ENCODE data around the gene RIT1.
"Not testable (repeated sequence)": the region's sequence is repeated elsewhere in the genome, so short reads cannot be mapped to it uniquely, and the experiment has no call there.

RIT1 gene

DNA sequence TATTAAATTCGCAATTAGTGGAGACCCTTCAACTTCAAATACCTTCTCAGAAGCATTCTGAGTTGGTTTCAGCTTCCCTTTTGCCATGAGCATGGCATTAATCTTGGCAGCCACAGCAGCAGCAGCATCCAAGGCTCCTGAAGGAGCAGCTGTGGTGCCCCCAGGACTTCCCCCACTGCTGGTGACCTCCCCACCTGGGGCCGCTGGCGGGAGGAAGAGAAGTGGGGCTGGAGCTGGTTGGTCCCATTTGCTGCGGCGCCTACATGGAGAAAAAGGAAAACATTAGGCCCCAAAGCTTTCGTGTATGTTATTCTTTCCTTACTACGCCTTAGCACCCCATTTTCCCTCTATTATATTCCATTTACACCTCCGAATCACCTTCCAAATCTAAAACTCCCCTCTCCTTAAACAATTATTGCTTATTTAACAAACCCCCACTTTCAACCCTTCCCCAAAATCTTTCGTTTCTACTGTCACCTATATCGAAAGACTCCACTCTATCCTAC lies 22.5 kb upstream of the RIT1 start:
- no peak for DNase-seq (ENCODE audit: low read depth)

DNA sequence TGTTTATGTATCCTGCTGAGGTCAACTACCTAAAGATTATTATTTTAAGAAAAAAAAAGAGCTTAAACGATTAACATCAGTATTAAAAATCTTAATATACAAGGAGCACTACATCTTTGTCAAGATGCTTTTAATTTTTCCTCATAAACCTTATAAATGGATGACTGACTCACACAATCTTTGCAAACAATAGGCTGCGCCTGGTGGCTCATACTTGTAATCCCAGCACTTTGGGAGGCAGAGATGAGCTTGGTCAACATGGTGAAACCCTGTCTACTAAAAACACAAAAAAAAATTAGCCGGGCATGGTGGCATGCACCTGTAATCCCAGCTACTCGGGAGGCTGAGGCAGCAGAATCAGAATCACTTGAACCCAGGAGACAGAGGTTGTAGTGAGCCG lies 21.3 kb upstream of the RIT1 start:
- DNase-seq (ENCODE audit: low read depth), result peak; percentile 33

DNA sequence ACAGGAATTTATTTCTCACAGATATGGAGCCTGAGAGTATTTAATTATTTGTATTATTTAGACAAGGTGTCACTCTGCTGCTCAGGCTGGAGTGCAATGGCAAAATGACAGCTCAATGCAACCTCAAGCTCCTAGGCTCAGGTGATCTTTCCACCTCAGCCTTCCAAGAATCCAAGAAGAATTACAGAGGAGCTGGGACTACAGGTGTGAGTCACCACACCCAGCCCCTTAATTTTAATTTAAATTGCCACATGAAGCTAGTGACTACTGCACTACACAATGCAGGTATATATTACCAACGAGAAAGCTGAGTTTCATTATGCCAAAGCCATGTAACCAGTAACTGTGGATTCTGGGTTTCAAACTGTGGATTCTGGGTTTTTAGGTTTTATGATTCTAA lies 20.9 kb upstream of the RIT1 start:
- DNase-seq (ENCODE audit: low read depth), result no peak

DNA sequence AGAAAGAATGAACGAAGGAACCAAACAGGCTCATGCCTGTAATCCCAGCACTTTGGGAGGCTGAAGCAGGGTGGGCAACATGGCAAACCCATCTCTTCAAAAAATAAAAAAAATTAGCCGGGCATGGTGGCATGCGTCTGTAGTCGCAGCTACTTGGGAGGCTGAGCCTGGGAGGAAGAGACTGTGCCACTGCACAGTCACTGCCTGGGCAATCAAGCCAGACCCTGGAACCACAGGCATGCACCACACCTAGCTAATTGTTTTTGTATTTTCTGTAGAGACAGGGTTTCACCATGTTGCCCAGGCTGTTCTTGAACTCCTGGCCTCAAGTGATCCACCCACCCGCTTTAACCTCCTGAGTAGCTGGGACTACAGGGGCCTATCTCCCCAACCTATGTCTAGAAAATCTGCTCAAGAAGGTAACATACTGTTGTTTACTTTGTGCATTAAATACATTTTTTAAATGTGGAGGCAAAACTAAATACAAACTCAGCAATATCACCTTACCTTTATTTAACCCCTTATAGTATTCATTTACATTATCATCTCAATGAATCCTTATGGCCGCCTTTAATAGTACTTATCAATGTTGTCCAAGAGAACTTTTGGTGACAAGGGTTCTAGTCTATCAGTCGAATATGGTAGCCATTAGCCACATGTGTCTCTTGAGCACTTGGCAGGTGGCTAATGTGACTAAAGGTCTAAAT lies 20.3 kb upstream of the RIT1 start:
- peak; percentile 44 for DNase-seq (ENCODE audit: low read depth)

DNA sequence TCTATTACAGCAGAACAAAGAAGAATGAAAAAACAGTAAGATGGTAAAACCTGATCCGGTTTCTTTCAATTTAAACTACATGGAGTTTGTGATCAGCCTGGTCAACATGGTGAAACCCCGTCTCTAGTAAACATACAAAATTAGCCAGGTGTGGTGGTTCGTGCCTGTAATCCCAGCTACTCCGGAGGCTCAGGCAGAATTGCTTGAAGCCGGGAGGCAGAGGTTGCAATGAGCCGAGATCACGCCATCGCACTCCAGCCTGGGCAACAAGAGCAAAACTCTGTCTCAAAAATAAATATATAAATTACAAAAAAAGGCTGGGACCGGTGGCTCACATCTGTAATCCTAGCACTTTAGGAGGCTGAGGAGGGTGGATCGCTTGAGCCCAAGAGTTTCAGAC lies 19.6 kb upstream of the RIT1 start:
- DNase-seq (ENCODE audit: low read depth), result not testable (repeated sequence)

DNA sequence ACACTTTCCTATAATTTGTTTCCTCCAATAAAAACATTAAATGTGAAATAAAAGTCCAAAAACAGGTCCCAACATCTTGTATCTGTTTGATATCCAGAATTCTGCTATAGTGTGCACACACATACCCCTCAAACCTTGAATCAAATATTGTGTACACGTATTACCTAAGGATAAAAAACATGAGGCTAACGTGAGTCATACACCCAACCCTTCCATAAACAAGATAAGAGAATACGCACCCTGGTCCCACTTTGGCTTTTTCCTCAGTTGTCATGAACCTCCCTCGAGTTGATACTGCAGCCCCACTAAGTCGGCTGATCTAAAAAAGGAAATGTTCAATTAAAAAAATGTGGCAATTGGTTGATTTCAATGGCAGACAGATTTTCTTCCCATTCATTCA lies 17.9 kb upstream of the RIT1 start:
- no peak for DNase-seq (ENCODE audit: low read depth)

DNA sequence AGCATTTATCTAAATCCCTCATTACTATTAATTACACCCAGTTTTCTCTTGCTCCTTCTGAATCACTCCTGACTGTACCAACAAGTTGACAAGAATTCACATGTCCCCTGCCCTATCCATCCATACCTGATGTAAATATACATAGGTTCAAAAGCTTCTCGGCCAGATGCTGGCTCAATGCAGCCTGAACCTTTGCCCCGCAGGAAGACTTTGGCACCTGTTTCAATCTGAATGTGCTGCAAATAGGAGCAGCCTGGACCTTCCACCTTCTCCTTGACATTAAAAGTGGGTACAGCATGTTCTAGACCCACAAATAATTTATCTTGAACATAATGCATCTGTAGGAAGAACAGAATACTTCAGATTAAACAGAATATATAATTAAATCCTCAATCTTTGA lies 14.4 kb upstream of the RIT1 start:
- no peak for DNase-seq (ENCODE audit: low read depth)

DNA sequence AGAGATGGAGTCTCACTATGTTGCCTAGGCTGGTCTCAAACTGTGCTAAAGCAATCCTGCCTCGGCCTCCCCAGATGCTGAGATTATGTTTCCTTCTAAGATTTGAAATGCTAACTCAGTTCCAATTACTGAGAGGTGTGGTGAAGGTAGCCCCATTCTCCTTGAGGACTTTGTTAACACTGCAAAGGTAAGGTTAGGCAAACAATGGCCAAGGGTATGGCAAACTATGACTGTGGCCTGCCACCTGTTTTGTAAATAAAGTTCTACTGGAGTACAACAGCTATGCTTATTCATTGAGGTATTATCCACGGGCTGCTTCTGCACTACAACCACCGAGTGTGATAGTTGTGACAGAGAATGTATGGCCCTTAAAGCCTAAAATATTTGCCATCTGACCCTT lies 9.6 kb upstream of the RIT1 start:
- no peak for DNase-seq (ENCODE audit: low read depth)

DNA sequence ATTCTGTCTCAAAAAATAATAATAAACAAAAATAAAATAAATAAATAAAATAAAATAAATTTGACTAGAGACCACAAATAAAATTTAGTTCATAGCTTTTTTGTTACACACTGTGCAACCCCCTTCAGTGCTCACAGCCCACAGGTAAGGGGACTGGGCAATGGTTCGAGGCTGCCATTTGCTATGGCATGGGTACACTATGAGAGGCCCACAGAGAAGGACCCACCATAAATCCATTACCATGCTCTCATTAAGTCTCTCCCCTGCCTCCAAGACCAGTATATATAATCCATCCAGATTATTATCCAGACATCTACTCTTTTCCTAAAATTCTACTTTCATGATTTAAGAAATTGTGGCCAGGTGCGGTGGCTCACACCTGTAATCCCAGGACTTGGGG lies 8.7 kb upstream of the RIT1 start:
- no peak for DNase-seq (ENCODE audit: low read depth)

DNA sequence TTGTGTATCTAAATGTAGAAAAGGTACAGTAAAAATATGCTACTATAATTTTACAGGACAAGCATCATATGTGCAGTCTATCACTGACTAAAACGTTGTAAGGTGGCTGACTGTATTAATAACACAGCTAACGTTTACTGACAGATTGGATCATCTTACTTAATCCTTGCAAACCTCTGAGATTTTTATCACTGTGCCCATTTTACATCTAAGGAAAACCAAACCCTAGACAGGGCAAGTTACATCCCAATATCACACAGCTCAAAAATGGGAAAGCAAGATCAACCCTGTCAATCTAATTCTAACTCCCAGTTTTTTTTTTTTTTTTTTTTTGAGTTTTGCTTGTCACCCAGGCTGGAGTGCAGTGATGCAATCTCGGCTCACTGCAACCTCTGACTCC lies 7.5 kb upstream of the RIT1 start:
- no peak for DNase-seq (ENCODE audit: low read depth)

DNA sequence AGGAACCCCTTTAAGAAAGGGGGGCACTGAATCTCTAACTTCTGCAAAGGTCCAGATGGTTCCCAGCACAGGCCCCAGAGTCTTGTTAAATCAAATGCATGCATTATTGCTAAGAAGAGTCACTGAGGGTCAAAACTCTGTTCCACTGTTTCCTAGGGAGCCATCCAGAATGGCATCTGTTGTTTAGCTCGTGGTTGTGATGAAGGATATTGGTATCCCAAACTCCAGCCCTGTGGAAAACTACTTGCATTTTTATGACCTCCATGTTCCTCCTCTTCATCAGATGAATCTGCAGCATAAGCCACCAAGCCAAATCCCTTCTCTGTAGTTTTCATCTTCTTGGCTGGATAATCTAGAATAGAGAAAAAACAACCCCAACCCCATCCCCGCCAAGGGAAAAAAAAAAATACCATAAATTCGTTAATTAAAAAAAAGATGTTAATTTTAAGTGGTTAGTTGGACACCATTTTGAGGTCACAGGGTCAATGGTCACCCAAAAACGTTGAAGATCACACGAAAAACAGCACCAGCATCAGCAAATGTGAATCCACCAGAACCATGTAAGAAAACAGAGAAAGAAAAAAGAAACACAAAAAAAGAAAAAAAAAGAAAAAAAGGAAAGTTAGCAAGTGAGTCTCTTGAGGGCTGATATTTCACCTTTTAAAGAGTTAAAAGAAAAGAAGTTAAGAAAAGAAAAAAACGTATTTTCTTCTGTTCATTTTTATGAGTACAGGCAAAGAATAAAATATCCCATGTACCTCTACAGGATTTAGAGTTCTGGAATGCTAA lies 3.0 kb upstream of the RIT1 start:
- peak; percentile 87 for DNase-seq (ENCODE audit: low read depth)

DNA sequence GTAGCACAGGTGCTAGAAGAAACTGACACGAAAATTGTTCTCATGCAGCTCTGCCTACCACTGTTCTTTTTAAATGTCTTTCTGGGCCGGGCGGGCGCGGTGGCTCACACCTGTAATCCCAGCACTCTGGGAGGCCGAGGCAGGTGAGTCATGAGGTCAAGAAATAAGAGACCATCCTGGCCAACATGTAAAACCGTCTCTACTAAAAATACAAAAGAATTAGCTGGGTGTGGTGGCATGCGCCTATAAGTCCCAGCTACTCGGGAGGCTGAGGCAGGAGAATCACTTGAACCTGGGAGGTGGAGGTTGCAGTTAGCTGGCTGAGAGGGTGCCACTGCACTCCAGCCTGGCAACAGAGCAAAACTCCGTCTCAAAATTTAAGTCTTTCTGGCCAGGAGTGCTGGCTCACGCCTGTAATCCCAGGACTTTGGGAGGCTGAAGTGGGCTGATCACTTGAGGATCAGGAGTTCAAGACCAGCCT lies 947 bp upstream of the RIT1 start:
- DNase-seq (ENCODE audit: low read depth), result no peak

DNA sequence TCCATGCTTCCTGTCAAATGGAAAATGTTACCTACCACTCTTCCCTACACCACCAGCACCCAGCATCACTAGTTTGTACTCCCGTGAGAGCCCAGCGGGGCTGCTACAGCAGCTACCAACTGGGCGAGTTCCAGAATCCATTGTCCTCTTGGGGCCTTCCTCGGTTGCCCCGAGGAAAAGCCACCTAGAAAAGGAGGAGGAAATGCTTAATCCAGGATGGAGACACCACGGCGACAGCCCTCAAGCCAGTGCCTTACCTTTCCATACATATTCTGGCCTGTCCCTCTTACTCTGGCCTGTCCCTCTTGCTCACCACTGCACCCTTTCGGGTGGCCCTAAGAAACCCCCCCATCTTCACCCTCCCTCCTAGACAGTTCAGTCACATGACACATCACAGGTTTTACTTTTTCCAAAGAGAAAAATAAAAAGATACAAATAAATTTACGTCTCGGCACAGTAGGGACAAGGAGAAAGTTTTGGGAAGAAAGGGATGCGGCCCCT lies 478 bp downstream of the RIT1 start:
- DNase-seq (ENCODE audit: low read depth), result peak; percentile 58

DNA sequence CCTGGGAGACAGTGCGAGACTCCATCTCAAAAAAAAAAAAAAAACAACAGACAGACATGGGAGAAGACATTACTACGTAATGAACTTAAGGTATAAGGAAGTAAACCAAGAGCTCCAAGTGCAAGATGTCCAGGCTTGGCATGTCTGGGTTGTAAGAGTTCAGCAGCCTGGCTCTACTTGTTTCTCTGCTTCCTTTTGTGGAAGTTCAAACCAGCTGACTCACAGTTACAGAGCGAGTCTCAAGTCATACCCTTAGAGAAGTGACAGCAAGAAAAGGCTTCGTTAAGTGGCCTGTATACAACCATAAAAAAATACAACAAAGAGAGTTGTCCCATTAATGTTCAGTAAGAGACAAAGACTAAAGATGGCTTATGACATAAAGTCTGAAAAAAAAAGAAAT lies 1.3 kb downstream of the RIT1 start:
- DNase-seq (ENCODE audit: low read depth), result peak; percentile 81

DNA sequence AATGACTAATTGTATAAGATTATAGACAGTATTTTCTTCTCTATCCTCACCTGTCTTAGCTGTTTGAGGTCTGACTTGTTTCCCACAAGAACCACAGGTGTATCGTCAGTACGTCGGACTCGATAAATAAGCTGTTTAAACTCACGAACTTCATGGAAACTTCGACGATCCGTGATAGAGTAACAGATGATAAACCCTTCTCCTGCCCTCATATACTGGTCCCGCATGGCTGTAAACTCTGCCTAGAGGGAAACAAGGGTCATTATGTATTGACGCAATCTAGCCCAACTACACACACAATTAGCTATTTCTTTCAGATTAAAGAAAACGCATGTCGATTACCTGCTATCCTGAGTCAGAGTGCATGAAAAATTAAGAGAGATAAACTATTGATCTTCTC lies 6.9 kb downstream of the RIT1 start:
- DNase-seq (ENCODE audit: low read depth), result no peak

DNA sequence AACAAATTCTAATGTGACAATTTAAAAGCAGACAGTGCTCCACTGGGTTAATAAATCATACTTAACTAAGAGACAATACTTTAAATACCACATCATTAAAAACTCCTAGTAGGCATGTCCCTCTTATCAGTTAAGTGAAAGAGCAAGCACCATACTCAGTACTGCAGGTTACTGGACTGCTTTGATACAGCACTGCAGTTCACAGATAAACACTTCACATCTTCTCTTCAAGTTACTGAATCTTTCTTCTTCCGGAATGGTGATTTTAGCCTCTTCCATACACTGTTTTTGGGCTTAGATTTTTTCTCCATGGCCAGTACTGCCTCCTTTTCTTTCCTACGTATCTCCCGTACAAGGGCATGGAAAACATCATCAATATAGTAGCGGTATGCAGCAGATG lies 11.0 kb downstream of the RIT1 start:
- no peak for DNase-seq (ENCODE audit: low read depth)

DNA sequence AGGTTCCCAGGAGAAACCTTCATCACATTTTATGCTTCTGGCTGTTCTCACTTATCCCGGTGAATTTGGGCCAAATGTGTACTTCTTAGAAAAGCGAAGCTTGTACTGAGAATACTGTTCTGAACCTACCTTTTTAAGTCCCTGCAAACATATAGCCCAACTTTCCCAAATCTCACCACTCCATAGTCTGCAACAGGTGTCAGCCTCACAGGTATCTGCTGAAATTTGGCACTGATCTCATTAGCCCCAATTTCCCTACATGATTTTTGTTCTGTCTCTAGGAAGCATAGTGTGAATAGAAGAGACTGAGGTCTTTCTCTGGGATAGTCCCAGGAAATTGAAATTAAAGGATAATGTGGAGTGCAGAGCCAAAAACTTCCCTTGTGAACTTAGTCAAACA lies 11.5 kb downstream of the RIT1 start:
- DNase-seq (ENCODE audit: low read depth), result no peak

DNA sequence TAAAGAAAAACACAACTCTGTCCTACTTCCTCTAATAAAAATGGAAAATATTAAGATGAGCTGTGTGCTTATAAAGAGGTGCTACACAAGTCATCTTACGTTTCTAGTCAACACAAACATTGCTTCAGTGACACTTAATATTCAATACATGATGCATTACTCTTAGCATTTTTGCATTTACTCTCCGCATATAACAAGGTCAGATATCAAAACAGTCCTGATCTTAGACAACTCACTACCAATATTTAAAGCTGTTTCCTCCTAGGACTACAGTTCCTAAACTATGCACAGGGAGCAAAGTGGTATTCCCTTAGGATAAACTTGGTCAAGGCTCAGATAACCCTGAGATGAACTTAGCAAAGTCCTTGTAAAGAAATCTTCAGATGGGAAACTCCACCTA lies 12.3 kb downstream of the RIT1 start:
- no peak for DNase-seq (ENCODE audit: low read depth)

DNA sequence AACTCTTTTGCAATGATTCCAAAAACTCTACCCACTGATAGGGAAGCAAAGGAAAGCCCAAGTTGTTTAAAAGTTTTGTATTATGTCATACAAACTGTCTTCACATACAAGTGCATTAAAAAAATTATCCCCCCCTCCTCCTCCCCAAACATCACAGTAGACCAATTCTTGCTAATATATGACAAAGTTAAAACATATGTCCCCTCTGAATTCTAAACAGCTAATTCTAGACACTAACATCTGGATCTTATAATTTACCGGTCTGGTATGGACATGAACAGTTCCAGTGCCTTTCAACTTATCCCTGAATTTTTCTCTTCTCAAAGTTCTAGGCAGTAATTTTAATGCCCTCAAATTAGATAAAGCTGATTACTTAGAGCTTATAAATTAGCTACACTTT lies 13.4 kb downstream of the RIT1 start:
- no peak for DNase-seq (ENCODE audit: low read depth)

DNA sequence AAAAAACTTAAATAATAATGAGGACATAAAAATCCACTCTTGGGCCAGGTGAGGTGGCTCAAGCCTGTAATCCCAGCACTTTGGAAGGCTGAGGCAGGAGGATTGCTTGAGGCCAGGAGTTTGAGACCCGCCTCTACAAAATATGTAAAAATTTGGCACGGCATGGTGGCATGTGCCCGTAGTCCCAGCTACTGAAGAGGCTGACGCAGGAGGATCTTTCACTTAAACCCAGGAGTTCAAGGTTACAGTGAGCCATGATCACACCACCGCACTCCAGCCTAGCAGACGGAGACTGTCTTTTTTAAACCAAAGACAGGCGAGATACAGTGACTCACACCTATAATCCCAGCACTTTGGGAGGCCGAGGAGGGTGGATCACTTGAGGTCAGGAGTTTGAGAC lies 14.7 kb downstream of the RIT1 start:
- not testable (repeated sequence) for DNase-seq (ENCODE audit: low read depth)

DNA sequence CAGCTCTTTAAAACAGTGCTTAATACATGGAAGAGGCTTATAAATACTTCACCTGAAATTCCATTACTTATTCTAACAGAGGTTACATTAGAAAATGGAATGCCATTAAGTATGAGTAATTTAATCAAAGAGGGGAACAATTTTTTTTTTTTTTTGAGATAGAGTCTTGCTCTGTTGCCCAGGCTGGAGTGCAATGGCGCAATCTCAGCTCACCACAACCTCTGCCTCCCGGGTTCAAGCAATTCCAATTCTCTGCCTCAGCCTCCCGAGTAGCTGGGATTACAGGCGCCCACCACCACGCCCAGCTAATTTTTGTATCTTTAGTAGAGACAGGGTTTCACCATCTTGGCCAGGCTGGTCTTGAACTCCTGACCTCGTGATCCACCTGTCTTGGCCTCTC lies 15.5 kb downstream of the RIT1 start:
- not testable (repeated sequence) for DNase-seq (ENCODE audit: low read depth)

DNA sequence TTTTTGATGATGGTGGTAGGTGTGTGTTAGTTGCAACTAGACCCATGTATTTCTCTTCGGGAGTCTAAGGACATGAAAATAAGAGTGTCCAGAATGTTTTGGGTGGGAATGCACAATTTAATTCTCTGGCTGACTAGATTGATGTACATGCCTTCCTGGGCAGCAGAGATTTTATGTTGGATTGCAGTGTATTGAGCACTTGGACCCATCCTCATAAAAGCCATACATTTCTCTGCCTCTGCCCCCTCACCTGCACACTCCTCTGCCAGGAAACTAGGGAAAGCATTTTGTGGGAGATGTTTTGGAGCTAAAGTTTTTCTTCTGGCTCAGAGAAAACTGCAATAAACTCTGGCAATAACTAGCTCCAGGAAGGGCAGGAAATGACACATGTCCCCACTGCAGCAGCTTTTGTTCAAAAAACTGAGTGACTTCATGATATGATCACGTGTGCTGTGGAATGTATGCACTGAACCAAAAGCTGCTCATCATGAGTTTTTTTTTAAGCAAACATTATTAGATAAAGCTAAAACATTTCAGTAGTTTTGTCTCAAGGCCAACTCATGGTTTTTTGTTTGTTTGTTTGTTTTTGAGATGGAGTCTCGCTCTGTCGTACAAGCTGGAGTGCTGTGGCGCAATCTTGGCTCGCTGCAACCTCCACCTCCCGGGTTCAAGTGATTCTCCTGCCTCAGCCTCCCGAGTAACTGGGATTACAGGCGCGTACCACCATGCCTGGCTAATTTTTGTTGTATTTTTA lies 17.6 kb downstream of the RIT1 start:
- peak; percentile 95 for DNase-seq (ENCODE audit: low read depth)

DNA sequence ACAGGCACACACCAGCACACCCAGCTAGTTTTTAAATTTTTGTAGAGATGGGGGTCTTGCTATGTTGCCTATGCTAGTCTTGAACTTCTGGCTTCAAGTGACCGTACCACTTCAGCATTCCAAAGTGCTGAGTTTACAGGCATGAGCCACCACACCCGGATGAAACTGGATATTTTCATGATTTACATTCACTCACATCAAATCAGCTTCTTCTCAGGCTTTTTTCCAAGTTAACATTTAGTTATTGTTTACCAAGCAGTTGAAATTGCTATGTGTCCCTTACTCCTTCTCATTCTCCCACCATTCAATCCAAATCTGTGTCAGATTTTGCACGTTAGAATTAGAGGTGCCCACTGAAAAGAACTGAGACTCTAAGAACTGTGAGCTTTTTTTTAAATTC lies 18.4 kb downstream of the RIT1 start:
- DNase-seq (ENCODE audit: low read depth), result peak; percentile 87
